ENCODE measurements around the gene ABCD1. TPM values are rescaled to one million over a fixed set of nuclear protein-coding genes. Genes with fewer than 3 reads are reported as not detected.
"Not testable (repeated sequence)": the region's sequence is repeated elsewhere in the genome, so short reads cannot be mapped to it uniquely, and the experiment has no call there.

ABCD1 gene
- total RNA-seq, 1 donor from 2014 or later, result 6.6 TPM

GRCh38 chrX:153702336-153703035 lies 22.2 kb upstream of the ABCD1 start:
- Mint-ChIP-seq H3K4me1 (peaks cover under 1% of the 10 kb centered on the region), H3K9me3 (no peaks in the 10 kb centered on the region), H3K27ac (ENCODE audit: unreplicated experiment) (no peak overlapping the region), H3K4me3 (no peak overlapping the region), H3K27me3 (ENCODE audit: low read depth) (peaks cover 10% of the 10 kb centered on the region), H3K36me3 (ENCODE audit: low read depth) (peaks cover 8% of the 10 kb centered on the region)
- DNase-seq (ENCODE audit: low read depth, low spot score), result no peak
- no peak for TF ChIP-seq CTCF (conservative IDR thresholded peaks at IDR 0.05)

- Mint-ChIP-seq H3K9me3 (no peaks in the 10 kb centered on the region), H3K4me3 (no peak overlapping the region), H3K4me1 (peaks cover under 1% of the 10 kb centered on the region)
Measured at GRCh38 chrX:153703036-153703370, 21.7 kb upstream of the ABCD1 start.

GRCh38 chrX:153704021-153704526 lies 20.6 kb upstream of the ABCD1 start:
- H3K4me1 Mint-ChIP-seq, result peaks cover 6% of the 10 kb centered on the region
- H3K9me3 Mint-ChIP-seq, result no peaks in the 10 kb centered on the region
- H3K27me3 Mint-ChIP-seq (ENCODE audit: low read depth), result no peaks in the 10 kb centered on the region
- peak overlapping the region; percentile 31 for H3K4me3 Mint-ChIP-seq
- no peak for TF ChIP-seq CTCF (conservative IDR thresholded peaks at IDR 0.05)
- DNase-seq (ENCODE audit: low read depth, low spot score), result no peak
- H3K36me3 Mint-ChIP-seq (ENCODE audit: low read depth), result peaks cover 3% of the 10 kb centered on the region
- no peak overlapping the region for H3K27ac Mint-ChIP-seq (ENCODE audit: unreplicated experiment)

More at GRCh38 chrX:153703036-153703370, 21.7 kb upstream of the ABCD1 start:
- peaks cover 5% of the 10 kb centered on the region for H3K27me3 Mint-ChIP-seq (ENCODE audit: low read depth)
- no peak for DNase-seq (ENCODE audit: low read depth, low spot score)
- peaks cover 3% of the 10 kb centered on the region for H3K36me3 Mint-ChIP-seq (ENCODE audit: low read depth)
- no peak for TF ChIP-seq CTCF (conservative IDR thresholded peaks at IDR 0.05)
- H3K27ac Mint-ChIP-seq (ENCODE audit: unreplicated experiment), result no peak overlapping the region

GRCh38 chrX:153704631-153705402 lies 19.8 kb upstream of the ABCD1 start:
- not testable (repeated sequence) for H3K9me3 Mint-ChIP-seq; H3K27me3 Mint-ChIP-seq (ENCODE audit: low read depth); H3K4me3 Mint-ChIP-seq; DNase-seq (ENCODE audit: low read depth, low spot score); H3K27ac Mint-ChIP-seq (ENCODE audit: unreplicated experiment); H3K4me1 Mint-ChIP-seq; H3K36me3 Mint-ChIP-seq (ENCODE audit: low read depth)

GRCh38 chrX:153705403-153706060 lies 19.1 kb upstream of the ABCD1 start:
- not testable (repeated sequence) for H3K4me1 Mint-ChIP-seq; H3K9me3 Mint-ChIP-seq; H3K27ac Mint-ChIP-seq (ENCODE audit: unreplicated experiment); DNase-seq (ENCODE audit: low read depth, low spot score); H3K36me3 Mint-ChIP-seq (ENCODE audit: low read depth); H3K27me3 Mint-ChIP-seq (ENCODE audit: low read depth); H3K4me3 Mint-ChIP-seq

- Mint-ChIP-seq H3K9me3 (no peaks in the 10 kb centered on the region), H3K4me3 (no peak overlapping the region), H3K4me1 (peaks cover 6% of the 10 kb centered on the region)
Measured at GRCh38 chrX:153706799-153707198, 17.9 kb upstream of the ABCD1 start.

More at GRCh38 chrX:153706799-153707198, 17.9 kb upstream of the ABCD1 start:
- no peak overlapping the region for H3K27ac Mint-ChIP-seq (ENCODE audit: unreplicated experiment)
- H3K36me3 Mint-ChIP-seq (ENCODE audit: low read depth), result peaks cover 3% of the 10 kb centered on the region
- TF ChIP-seq CTCF (conservative IDR thresholded peaks at IDR 0.05), result no peak
- H3K27me3 Mint-ChIP-seq (ENCODE audit: low read depth), result no peaks in the 10 kb centered on the region
- no peak for DNase-seq (ENCODE audit: low read depth, low spot score)

Data from neural crest cell (in vitro differentiated cells).